ENCODE data around the gene IPO7.
"Not testable (repeated sequence)": the region's sequence is repeated elsewhere in the genome, so short reads cannot be mapped to it uniquely, and the experiment has no call there.

IPO7 gene

GRCh38 chr11:9399466-9399865 lies 15.0 kb downstream of the IPO7 start:
- DNase-seq, result no peak

GRCh38 chr11:9401884-9402283 lies 17.4 kb downstream of the IPO7 start:
- DNase-seq, result not testable (repeated sequence)

DNA sequence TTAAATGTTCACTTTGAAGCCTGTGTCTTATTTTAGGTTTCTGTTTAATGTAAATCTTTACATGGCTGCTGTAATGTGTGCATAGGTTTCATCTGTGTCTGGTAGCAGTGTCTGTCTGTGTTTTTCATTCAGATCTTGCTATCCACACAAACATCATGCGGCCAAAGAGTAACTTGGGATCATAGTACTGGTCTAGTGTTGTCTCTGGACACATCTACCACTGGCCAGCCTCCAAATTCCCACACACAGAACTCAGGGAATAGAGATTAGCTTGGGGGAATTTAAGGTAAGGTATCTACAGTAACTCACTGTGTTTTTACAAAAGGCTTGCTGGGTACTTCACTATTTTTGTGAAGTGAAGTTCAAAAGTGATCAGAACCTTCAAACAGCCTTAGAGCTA lies 44.3 kb downstream of the IPO7 start:
- no peak for DNase-seq

GRCh38 chr11:9438611-9439010 lies 54.2 kb downstream of the IPO7 start:
- DNase-seq, result no peak

- DNase-seq, result no peak
Measured at GRCh38 chr11:9446230-9446629, 61.8 kb downstream of the IPO7 start.

- no peak for DNase-seq
Measured at GRCh38 chr11:9448576-9449352, 64.3 kb downstream of the IPO7 start.

GRCh38 chr11:9452023-9452422 lies 67.6 kb downstream of the IPO7 start:
- not testable (repeated sequence) for DNase-seq

GRCh38 chr11:9455722-9456121 lies 71.3 kb downstream of the IPO7 start:
- DNase-seq, result no peak

- peak; percentile 52 for DNase-seq
Measured at GRCh38 chr11:9459667-9460321, 75.3 kb downstream of the IPO7 start.

- peak; percentile 100 for DNase-seq
Measured at GRCh38 chr11:9460322-9461062, 76.0 kb downstream of the IPO7 start, which contains the start of gene ZNF143. Gene ZNF143, plus strand, starts transcription at chr11:9461012. Its CDS starts 10,297 bp downstream, at chr11:9471309.

DNA sequence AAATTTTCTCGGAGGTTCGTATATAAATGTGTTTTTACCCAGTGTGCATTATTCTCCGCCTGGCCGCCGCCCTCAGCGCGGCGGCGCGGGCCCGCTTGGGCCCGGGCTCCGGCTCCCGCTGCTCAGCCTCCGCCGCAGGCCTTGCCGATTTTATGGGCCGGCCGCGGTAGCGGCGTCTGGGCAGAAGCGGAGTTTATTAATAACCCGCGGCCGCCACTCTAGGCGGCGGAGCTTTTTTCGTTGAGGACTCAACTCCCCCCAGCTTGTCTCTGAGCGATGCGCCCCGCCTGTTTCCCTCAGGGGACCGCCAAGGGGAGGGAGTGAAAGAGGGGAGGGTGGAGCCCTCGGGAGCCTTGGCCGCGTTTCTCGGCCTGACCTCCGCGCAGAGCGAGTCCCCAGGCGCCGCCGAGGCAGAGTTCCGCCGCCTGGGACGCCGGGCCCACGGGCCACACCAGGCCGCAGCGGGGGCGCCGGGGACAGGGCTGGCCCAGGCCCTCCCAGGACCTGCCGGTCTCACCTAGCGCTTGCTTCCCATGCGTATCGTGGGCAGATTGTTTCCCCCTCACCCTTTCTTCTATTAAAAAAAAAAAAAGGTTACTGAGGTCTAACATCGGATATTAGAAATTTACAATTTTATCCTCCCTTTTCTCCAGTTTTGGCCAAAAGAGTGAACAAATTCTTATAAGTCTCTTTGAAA lies 76.8 kb downstream of the IPO7 start:
- peak; percentile 85 for DNase-seq

GRCh38 chr11:9461760-9462134 lies 77.3 kb downstream of the IPO7 start:
- DNase-seq, result peak; percentile 46

- DNase-seq, result no peak
Measured at GRCh38 chr11:9462172-9462799, 77.8 kb downstream of the IPO7 start.

- DNase-seq, result no peak
Measured at GRCh38 chr11:9462806-9463537, 78.5 kb downstream of the IPO7 start.

- no peak for DNase-seq
Measured at GRCh38 chr11:9470765-9471164, 86.3 kb downstream of the IPO7 start.

DNA sequence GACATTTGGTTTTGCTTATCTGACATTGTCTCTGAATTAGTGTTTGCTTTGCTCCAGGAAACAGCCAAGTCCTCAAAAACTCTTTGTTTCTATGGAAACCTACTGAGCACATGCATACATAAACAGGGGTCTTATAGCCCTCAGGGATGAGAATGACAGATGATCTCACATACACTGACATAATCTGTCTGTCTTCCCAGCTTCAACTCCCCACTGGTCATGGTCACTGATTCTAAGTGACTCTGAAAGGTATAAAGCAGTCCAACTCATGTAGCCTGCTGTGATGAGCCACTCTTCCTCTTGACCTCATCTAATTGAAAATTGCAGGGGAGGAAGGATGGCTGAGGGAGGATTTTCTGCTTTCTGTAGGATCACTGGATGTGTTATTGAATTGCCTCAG lies 89.0 kb downstream of the IPO7 start:
- no peak for DNase-seq

- DNase-seq, result no peak
Measured at GRCh38 chr11:9479899-9480298, 95.4 kb downstream of the IPO7 start.

DNA sequence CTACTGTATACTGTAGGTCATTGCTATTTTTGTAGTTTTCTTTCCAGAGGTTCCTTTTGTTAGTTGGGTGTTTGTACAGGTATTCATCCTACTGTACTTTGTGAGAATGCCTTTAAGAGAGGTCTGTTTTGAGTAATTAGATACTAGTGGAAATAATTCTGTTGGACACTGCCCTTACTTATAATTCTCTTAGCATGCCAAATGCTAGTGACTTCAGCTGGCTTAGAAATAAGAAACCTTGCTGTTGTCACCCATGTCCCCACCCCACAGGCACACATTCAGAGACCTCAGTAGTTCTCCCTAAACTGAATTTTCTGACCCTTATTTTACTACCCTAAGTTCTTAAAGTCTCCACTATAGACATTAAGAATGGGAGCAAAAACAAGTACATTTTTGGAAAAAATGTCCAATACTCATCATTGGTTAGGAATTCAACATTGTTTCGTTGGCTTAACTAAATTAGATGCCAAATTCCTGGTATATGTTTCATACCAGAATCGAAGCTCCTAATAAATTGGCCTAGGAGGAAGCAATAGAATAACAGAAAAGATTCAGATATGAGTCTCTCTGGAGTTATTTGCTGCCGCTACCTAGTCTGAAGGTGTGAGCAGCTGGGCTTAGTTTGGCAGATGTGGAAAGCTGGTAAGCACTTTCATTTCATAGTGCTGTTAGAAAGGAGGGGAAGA lies 104.8 kb downstream of the IPO7 start:
- DNase-seq, result no peak

DNA sequence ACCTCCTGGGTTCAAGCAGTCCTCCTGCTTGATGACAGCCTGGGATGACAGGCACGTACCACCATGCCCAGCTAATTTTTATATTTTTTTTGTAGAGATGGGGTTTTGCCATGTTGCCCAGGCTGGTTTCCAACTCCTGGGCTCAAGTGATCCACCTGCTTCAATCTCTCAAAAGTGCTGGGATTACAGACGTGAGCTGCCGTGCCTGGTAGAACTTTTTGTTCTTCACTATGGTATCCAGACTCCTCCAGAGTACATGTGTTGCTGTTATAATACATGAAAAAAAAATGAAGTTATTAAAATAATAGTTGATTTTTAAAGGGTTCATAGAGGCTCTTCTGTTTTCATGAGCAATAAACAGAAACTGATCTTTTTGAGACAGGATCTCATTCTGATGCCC lies 105.9 kb downstream of the IPO7 start:
- DNase-seq, result no peak

- no peak for DNase-seq
Measured at GRCh38 chr11:9493492-9493891, 109.0 kb downstream of the IPO7 start.

DNA sequence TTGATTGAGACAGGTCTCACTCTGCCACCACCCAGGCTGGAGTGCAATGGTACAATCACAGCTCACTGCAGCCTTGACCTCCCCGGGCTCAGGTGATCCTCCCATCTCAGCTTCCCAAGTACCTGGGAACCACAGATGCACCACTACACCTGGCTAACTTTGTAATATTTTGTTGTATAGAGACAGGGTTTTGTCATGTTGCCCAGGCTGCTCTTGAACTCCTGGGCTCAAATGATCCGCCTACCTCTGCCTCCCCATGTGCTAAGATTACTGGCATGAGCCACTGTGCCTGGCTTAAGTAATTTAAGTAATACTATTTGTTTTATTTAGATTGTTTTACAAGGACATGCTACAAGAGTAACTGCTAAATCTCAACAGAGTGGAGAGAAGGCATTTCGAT lies 109.9 kb downstream of the IPO7 start:
- no peak for DNase-seq

All from CD4-positive, alpha-beta T cell treated with Interleukin-17A for 1 hour (primary cell).